Fibroblast of gingiva (primary cell): Measurements from ENCODE around the gene NRCAM.
"Not testable (repeated sequence)": the region's sequence is repeated elsewhere in the genome, so short reads cannot be mapped to it uniquely, and the experiment has no call there.

ENCODE experiments used
- DNase-seq: peaks from one replicate; pipeline ENCODE4 v3.0.0-alpha.2; 2011; ENCODE audit warnings: low read depth

The NRCAM gene

DNA sequence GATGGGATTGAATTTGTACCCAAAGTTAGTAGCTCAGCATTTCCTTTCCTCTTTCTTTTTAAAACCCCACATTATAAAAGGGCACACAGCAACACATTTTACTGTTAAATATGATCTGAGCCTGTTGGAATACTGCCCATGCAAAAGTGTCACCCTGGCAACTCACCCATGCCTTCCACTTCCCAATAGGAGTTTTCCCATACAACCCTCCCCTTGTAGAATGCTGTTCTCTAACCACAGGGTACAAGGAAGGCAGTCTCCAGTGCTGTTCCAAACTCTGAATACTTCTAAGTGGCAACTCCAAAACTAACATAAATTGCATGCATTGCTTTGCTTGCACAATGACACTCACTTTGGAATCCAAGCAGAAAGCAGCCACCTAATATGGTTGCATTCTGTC, 60.8 kb downstream of the NRCAM start:
- no peak for DNase-seq

DNA sequence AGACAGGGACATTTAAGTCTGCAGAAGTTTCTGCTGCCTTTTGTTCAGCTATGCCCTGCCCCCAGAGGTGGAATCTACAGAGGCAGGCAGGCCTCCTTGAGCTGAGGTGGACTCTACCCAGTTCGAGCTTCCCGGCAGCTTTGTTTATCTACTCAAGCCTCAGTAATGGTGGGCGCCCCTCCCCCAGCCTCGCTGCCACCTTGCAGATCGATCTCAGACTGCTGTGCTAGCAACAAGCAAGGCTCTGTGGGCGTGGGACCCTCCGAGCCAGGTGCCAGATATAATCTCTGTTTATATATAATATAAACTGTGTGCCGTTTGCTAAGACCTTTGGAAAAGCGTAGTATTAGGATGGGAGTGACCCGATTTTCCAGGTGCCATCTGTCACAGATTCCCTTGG, 63.1 kb downstream of the NRCAM start:
- DNase-seq = not testable (repeated sequence)

DNA sequence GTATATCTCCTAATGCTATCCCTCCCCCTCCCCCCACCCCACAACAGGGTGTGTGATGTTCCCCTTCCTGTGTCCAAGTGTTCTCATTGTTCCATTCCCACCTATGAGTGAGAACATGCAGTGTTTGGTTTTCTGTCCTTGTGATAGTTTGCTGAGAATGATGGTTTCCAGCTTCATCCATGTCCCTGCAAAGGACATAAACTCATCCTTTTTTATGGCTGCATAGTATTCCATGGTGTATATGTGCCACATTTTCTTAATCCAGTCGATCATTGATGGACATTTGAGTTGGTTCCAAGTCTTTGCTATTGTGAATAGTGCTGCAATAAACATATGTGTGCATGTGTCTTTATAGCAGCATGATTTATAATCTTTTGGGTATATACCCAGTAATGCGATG, 68.5 kb downstream of the NRCAM start:
- not testable (repeated sequence) for DNase-seq

DNA sequence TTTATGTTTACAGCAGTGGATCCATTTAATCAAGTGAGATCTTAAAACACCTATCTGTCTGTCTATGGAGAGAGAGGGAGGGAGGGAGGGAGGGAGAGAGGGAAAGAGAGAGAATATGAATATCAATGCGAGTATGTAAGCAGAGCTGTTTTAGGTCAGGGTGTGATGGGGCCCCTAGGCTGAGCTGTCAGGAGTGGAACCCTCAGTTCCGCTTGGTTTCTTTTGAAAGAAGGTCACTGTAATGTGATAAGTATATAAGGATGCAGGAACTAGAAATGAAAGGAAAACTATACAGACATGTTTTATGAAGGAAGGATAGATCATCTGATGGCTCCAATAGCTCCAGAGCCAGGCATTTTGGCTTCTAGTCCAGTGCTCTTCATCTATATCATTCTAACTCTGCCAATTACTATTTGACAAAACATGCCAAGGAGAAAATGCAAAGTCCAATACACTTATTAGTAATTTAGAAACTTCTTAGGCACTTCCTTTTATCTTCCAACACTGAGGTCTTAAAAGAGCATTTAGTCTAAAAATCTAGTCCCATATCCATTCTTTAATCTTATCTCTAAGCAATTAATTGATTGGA, 70.3 kb downstream of the NRCAM start:
- DNase-seq = no peak

DNA sequence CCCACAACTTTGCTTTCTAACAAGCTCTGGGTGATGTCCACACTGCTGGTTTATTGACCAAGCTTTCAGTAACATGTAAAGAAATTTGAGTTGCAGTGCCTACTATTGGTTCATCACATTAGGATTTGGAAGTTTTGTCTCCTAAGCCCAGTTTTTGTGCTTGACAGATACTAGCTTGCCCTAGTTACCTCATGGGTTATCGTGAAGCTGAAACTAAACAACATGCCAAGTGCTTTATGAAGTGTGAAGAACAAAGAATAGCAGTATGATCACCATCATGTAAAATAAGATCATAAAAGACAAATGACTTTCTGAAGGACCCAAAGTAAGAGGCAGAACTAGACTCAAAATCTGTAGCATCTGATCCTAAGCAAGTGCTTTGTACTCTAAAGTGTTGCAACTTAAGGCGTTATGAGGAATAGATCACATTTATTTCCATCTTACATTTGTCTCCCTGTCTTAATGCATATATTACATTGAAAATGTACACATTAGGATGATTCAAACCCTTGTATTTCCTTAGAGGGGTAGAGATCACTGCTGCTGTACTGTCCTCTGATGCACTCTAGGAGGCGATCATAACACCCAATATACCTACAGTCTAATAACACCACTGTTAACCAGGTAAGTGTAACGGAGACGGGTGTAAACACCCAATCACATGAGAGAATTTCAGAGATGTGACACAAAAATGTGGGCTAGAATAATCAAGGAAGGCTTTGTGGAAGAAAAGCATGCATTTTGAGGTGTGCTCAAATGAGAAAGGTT, 71.3 kb downstream of the NRCAM start:
- no peak for DNase-seq

DNA sequence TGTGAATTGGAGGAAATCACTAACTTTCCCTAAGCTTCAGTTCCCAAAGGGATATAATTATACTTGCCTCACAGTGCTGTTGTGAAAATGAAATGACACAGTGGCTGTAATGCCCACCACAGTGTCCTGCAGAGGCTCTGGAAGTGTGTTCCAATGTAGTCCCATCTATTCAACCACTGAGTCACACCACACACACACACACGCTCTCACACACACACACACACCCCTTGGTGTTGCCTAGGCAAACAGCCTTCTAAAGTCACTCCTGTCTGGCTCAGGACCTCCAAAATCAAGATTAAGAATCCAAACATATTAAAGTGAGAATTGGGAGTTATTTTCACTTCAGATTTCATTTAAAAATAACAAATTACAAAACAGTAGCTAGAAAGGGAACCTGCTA, 73.3 kb downstream of the NRCAM start:
- peak; percentile 46 for DNase-seq

DNA sequence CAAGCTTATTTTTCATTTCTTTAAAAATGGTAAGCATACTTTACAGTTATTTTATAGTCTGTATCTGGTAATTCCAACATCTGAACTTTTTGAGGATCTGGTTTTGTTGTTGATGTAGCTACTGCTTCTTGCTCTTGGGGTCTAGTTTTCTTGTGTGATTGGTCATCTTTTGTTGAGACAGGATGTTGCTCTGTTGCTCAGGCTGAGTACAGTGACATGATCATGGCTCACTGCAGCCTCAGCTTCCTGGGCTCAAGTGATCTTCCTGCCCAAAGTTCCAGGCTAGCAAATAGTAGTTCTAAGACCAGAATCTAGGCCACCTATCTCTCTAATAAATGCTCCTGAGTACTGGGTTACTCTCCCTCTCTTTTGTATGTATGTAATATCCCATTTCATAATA, 75.7 kb downstream of the NRCAM start:
- no peak for DNase-seq

DNA sequence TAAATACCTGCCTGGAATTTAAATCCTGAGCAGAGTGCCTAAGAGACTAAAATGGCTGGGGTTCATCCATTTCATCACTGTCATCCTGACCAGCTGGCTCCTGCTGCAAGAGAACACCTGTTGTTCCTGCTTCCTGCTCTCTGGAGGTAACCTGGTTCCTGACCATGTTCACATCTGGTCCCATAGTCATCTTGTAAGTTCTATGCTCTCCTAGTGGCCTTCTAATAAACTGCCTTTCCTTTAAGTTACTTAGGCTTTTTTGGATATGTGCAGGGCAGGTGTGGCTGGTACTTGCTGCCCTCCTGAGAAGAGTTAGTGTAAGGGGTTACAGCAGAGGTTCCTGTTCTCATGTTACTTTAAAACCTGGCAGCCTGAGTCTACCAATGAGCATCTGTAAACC, 80.0 kb downstream of the NRCAM start:
- no peak for DNase-seq

DNA sequence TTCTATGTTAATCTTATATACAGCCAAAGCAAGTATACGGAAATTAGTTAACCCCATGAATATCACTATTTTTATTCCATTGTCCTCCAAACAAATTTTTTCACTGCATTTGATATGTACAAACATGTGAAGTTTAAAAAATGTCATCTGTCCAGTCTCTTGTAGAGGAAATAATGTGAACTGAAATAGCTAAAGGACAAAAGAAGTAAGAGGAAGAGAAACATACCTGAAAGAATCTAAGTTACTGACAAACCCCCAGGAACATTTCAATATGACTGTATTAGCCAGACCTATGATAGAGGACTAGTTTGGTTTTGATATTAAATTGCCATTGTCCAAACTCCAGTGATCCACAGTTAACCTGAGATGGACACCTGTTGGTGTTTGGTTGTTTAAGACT, 80.6 kb downstream of the NRCAM start:
- no peak for DNase-seq

DNA sequence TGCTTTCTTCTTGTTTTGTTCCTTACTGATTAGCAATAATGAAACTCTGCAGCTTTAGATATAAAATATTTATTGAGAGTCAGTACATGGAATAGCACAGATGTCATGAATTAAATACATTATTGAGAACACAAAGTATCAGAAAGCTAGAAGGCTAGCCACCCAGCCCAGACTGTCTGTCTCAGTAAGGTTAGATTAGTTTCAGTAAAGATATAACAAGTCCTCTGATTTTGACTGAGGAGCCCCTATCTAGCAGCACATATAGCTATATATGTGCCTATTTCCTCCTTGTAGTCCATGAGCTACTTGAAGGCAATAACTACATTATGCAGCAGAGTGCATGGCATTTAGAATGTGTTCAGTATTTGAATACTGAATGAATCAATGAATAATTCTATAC, 81.3 kb downstream of the NRCAM start:
- no peak for DNase-seq

DNA sequence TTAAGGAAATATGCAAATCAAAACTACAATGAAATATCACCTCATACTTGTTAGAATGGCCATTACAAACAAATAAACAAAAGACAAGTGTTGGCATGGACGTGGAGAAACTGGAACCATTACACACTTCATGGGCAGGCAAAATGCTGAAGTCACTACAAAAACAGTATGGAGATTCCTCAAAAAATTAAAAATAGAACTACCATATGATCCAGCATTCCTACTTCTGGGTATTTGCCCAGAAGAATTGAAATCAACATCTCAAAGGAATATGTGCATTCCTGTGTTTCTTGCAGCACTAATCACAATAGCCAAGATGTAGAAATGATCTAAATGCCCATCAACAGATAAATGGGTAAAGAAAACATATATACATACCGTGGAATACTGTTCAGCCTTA, 83.6 kb downstream of the NRCAM start:
- DNase-seq = peak; percentile 88

DNA sequence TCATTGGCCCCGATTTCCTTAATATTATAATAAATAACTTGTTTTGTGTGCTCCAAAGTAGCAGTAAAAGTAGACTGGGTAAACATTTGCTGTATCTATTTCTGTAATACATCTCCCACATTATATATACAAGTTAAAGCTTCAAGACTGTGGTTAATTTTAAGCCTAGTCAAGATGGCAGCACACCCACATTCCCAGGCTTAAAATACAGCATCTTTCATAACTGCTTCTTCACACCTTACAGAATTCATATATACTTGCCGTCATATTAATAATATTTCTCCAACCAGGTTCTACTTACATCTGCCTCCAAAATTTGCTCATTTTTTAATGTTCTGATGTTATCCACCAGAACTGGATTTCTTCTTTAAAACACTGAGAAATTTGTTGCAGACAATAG, 85.6 kb downstream of the NRCAM start:
- no peak for DNase-seq

DNA sequence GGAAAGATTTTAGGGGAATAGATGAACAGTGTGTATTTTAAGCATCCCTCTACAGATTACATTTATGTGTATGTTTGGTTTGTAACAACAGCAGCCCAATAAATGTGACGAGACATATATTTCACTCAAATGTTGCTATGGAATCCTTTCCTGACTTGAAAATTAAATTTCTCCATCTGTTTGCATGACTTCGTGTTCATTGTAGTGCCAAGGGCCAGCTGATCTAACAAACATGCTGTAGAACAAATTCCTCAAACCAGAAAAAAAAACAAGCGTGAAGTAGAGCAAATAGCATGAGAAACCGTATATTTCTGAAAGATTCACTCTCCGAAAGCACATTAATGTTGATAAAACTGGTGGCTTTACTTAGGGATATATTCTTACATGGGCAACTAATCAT, 87.8 kb downstream of the NRCAM start:
- peak; percentile 80 for DNase-seq

DNA sequence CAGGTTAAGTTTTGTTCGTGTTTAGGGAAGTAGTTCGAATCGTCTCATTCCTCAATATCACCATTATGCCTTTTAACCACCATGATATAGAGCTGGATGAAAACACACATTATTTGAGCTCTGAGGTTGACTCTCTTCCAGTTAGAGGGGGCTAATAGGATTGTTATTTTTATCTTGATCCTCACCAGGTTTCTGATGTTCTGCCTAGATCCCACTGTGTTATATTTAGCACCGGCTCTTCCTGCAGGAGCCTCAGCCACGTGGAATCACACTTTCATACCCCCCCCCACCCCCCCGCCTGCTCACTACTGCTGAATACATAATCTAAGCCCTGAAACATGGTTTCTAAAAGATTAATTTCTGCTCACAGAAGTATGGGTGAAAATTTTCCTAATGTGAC, 88.3 kb downstream of the NRCAM start:
- DNase-seq = no peak

DNA sequence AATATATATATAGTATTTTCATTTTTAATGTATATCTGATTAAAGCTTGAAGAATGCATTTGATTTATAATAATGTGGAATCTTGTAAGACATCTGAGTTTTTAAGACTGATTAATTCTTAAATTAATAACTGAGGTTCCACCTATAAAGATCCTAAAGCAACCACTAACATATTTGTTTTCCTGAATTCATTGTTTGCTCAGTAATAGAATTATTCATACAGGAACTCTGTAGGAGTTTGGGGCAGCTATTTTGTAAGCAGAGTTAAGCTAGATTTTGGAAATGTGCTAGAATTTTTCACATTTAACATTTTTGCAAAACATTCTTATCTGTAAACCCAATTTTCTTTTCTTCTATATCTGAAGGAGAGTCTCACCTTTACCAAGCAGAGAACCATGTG, 88.9 kb downstream of the NRCAM start:
- DNase-seq = no peak

DNA sequence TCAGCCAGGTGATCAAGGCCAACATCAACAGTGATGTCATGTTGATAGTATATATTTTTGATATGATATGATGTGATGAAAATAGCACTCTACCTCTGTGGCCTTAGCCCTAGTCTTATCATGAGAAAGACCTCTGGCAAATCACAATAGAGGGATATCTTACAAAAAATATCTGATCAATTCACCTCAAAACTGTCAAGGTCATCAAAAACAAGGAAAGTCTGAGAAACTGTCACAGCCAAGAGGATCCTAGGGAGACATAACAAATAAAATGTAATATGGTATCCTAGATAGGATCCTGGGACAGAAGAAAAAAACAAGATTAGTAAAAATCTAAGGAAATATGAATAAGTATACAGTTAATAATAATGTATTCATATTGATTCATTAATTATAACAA, 92.6 kb downstream of the NRCAM start:
- no peak for DNase-seq

DNA sequence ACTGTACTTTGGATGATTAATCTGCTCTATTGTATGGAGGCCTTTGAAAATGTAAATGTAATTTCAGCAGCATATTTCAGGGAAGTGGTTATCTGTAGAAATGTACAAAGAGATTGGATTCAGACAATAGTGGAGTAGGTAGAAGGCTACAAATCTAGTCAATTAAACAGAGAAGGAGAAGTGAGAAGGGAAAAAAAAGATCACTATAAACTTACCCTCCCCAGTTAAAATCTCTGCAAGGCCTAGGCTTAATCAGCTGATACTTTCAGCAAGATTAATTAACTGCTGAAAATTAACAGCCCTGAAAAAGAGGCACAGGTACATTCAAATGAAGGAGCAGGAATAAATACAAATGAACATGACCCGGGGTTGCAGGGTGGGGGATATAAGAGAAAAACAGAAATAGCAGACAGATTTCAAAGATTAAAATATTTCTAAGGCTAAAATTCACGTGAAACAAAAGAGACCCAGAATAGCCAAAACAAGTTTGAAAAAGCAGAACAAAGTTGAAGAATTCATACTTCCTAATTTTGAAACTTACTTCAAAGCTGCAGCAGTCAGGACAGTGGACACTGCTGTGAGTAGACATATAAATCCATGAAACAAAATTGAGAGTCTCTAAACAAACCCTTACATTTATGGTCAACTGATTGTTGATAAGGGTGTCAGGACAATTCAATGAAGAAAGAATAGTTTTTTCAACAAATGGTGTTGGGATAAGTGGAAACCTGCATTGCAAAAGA, 96.0 kb downstream of the NRCAM start:
- no peak for DNase-seq

DNA sequence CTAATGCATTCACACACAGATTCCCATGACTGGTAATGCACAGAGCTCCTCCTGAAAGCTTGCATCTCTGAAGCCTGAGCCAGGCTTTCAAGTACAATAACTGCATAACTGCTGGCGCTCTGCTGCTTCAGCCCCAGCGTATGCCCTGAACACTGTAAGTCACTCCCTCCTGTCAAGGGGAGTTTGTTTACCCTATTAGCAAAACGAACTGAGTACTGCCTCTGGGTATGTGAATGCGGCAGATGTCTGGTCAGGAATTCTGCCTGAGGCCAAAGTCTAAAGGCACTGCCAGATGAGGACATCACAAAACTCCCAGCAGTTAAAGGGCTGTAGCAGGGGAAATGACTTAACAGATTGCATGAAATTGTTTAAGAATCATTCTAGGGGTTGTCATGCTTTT, 97.7 kb downstream of the NRCAM start:
- DNase-seq = peak; percentile 98

DNA sequence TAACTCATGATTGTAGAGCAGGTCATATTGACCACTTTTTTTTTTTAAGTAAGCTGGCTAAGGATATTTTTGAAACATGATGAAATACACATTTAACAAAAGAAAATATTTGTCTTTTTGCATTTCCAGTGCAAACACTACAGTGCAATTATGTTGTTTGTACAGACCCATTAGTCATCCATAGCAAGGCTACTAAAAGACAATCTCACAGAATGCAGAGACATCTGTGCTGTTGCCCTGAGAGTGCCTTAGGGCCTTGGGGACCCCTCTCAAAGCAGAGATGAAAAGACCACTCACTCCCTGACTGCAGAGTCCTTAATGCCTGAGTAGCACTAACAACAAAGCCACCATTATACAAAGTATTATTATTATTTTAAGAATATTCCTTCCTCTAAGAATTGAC, 104.5 kb downstream of the NRCAM start:
- peak; percentile 63 for DNase-seq

DNA sequence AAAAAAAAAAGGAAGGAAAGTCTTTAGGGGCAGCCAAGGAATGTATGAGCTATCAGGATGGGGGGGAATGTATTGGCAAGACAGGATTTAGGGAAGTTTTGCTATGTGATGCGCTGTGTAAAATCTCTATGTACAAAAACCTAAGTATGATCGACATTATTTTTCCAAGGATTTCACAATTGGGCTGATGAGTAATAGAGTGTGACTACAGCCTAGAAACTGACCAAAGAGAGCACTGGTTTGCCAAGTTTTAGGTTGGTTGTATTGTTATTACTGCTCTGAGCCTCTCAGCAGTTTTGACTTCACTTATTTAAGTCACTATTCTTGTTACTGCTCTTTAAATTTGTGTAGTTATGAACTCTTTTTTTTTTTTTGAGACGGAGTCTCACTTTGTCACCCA, 107.3 kb downstream of the NRCAM start:
- DNase-seq = peak; percentile 83

DNA sequence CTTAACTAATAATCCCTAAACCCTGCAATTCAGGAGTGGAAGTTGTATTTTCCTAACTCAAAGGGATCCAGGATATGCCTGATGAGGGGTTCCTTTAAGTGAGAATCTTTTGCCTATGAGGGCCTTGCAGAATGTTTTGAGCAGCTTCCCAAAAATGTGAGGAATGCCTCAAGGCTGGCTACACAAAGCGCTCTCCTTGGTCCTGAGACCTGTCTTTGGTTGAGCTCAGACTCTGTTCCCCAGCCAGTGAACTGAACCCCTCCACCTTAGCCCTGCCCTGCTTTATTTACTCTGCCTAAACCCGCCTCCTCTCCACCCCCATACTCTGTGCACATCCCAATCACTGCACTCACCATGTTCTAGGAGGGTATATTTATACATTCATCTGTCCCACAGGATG, 108.6 kb downstream of the NRCAM start:
- peak; percentile 54 for DNase-seq

DNA sequence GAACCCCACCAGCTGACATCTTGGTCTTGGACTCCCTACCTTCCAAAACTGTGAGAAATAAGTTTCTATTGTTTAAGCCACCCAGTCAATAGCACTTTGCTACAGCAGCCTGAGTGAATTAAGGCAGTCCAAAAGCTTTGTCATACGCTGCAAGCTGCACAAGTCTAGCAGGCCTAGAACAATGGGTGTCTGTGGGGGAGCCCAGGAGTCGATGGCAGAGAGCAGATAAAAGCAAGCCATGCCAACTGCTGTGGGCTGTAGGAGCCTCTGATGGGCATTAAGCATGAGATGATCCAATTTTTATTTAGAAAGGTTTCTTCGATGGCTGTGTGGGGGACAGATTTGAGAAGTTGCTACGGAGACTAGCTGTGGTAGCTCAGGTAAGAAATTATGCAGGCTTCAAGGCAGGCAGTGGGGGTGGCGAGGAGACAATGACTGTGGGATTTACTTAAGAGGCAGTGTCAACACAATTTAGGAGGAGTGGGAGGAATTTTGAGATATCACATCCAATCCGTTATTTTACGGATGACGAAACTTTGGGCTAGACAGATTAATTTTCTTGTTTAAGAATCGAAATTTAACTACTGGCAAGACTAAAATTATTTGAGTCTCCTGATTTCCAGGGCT, 110.4 kb downstream of the NRCAM start:
- DNase-seq = no peak

DNA sequence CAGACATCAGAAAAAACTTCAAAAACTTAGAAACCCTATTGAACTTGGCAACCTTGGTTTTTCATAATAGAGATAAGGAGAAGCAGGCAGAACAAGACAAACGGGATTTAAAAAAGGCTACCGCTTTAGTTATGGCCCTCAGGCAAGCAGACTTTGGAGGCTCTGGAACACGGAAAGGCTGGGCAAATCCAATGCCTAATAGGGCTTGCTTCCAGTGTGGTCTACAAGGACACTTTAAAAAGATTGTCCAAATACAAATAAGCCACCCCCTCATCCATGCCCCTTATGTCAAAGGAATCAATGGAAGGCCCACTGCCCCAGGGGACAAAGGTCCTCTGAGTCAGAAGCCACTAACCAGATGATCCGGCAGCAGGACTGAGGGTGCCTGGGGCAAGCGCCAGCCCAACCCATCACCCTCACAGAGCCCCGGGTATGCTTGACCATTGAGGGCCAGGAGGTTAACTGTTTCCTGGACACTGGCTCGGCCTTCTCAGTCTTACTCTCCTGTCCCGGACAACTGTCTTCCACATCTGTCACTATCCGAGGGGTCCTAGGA, 115.3 kb downstream of the NRCAM start:
- DNase-seq = no peak
